ENCODE measurements around the gene ZMYND8.
"Not testable (repeated sequence)": the region's sequence is repeated elsewhere in the genome, so short reads cannot be mapped to it uniquely, and the experiment has no call there.

Gene ZMYND8

DNA sequence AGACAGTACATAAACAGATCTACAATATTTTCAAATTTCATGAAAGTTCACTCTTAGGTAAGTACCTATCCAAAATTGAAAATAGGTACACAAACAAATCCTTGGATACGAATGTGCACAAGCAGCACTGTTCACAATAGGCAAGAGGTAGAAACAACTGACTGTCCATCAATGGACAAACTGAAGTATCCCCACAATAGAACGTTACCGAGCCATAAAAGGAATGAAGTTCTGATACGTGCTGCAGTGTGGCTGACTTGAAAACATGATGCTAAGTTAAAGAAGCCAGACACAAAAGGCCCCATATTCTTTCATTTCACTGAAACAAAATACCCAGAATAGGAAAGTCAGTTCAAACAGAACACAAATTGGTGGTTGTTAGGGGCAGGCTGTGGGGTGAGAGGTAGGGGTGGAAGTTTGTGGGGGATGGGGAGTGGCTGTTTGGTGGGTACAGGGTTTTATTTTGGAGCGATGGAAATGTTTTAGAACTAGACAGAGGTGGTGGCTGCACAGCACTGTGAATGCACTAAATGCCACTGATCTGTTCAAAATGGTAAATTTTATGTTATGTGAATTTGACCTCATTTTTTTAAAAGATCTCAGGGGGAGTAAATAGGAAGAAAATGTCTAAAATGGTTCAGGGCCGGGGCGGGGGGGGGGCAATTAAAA lies 89.5 kb downstream of the ZMYND8 start:
- H2AFZ ChIP-seq (ENCODE audit: low read depth, low read length): no peak overlapping the region
- no peak overlapping the region for H3K23ac ChIP-seq (ENCODE audit: low read length in 2 of 2)
- DNase-seq: no peak
- H3K27ac ChIP-seq (ENCODE audit: low read length, poor library complexity, severe bottlenecking): no peak overlapping the region
- peaks cover 30 to 32% of the 10 kb centered on the region in 2 experiments for H3K36me3 ChIP-seq (ENCODE audit: control insufficient read depth in 1 of 2, insufficient read depth in 2 of 2, low read depth in 1 of 2, low read length in 2 of 2)
- no peak overlapping the region for H4K8ac ChIP-seq (ENCODE audit: low read length)
- no peak overlapping the region for H4K91ac ChIP-seq (ENCODE audit: low read length)
- H2AK5ac ChIP-seq (ENCODE audit: low read length, severe bottlenecking): no peak overlapping the region
- no peak overlapping the region for H3K4me2 ChIP-seq (ENCODE audit: low read length, poor library complexity, severe bottlenecking)
- no peak overlapping the region for H3K18ac ChIP-seq (ENCODE audit: low read depth in 1 of 2, low read length in 2 of 2)
- no peak overlapping the region for H3K14ac ChIP-seq (ENCODE audit: low read length in 2 of 2)
- no peaks in the 10 kb centered on the region for H3K4me1 ChIP-seq (ENCODE audit: control insufficient read depth, insufficient read depth, low read depth, low read length)
- H3K27me3 ChIP-seq (ENCODE audit: control insufficient read depth in 1 of 2, insufficient read depth in 1 of 2, low read length in 2 of 2): no peaks in the 10 kb centered on the region
- no peak overlapping the region for H3K4ac ChIP-seq (ENCODE audit: low read depth in 1 of 2, low read length in 2 of 2)
- no peak overlapping the region for H3K4me3 ChIP-seq (ENCODE audit: insufficient read depth in 1 of 2, low read depth in 1 of 2, low read length in 2 of 2)
- WGBS: 96% methylated on average over 5 of the region's 7 CpGs
- no peak overlapping the region for H2BK15ac ChIP-seq (ENCODE audit: low read depth, poor library complexity, severe bottlenecking)
- no peak overlapping the region for H2BK12ac ChIP-seq (ENCODE audit: low read length in 2 of 2)
- peaks cover 37% of the 10 kb centered on the region for H3K79me1 ChIP-seq (replicated peaks; ENCODE audit: low read length, poor library complexity, severe bottlenecking)
- no peaks in the 10 kb centered on the region for H3K9me3 ChIP-seq (ENCODE audit: control insufficient read depth, low read length)
- no peak overlapping the region for H2BK120ac ChIP-seq (ENCODE audit: low read depth, low read length)
- no peak overlapping the region for H2BK5ac ChIP-seq (ENCODE audit: low read depth, low read length, poor library complexity, severe bottlenecking)
- H3K9ac ChIP-seq (ENCODE audit: low read length): no peak overlapping the region

DNA sequence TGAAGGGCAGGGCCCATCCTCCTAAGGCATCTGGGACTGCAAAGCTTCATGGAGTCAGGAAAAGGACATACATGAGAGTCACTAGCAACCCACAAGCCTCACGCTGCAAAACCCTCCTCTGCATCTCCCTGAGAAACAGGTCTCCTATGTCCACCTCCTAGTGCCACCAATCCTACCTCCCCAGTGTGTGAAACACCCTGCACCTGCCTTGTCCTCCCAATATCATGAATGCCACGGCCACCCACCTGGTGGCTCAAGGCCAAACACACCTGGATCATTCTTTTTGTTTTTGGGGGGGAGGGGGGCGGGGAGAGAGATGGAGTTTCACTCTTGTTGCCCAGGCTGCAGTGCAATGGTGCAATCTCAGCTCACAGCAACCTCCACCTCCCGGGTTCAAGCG lies 90.5 kb downstream of the ZMYND8 start:
- H2BK12ac ChIP-seq (ENCODE audit: low read length in 2 of 2): no peak overlapping the region
- no peak overlapping the region for H2AFZ ChIP-seq (ENCODE audit: low read depth, low read length)
- no peak overlapping the region for H3K23ac ChIP-seq (ENCODE audit: low read length in 2 of 2)
- no peak overlapping the region for H3K27ac ChIP-seq (ENCODE audit: low read length, poor library complexity, severe bottlenecking)
- 97% methylated on average over 3 of the region's 5 CpGs for WGBS
- H3K79me1 ChIP-seq (replicated peaks; ENCODE audit: low read length, poor library complexity, severe bottlenecking): peaks cover 41% of the 10 kb centered on the region
- no peak overlapping the region for H2BK120ac ChIP-seq (ENCODE audit: low read depth, low read length)
- H3K27me3 ChIP-seq (ENCODE audit: control insufficient read depth in 1 of 2, insufficient read depth in 1 of 2, low read length in 2 of 2): no peaks in the 10 kb centered on the region
- H3K9ac ChIP-seq (ENCODE audit: low read length): no peak overlapping the region
- no peak overlapping the region for H4K8ac ChIP-seq (ENCODE audit: low read length)
- no peak overlapping the region for H3K14ac ChIP-seq (ENCODE audit: low read length in 2 of 2)
- no peak overlapping the region for H3K4me3 ChIP-seq (ENCODE audit: insufficient read depth in 1 of 2, low read depth in 1 of 2, low read length in 2 of 2)
- H3K18ac ChIP-seq (ENCODE audit: low read depth in 1 of 2, low read length in 2 of 2): no peak overlapping the region
- H3K36me3 ChIP-seq (ENCODE audit: control insufficient read depth in 1 of 2, insufficient read depth in 2 of 2, low read depth in 1 of 2, low read length in 2 of 2): peaks cover 34 to 36% of the 10 kb centered on the region in 2 experiments
- no peak overlapping the region for H2BK15ac ChIP-seq (ENCODE audit: low read depth, poor library complexity, severe bottlenecking)
- H3K9me3 ChIP-seq (ENCODE audit: control insufficient read depth, low read length): no peaks in the 10 kb centered on the region
- no peak overlapping the region for H3K4me2 ChIP-seq (ENCODE audit: low read length, poor library complexity, severe bottlenecking)
- H3K4me1 ChIP-seq (ENCODE audit: control insufficient read depth, insufficient read depth, low read depth, low read length): no peaks in the 10 kb centered on the region
- no peak for DNase-seq
- H2AK5ac ChIP-seq (ENCODE audit: low read length, severe bottlenecking): no peak overlapping the region
- H2BK5ac ChIP-seq (ENCODE audit: low read depth, low read length, poor library complexity, severe bottlenecking): no peak overlapping the region
- H3K4ac ChIP-seq (ENCODE audit: low read depth in 1 of 2, low read length in 2 of 2): no peak overlapping the region
- H4K91ac ChIP-seq (ENCODE audit: low read length): no peak overlapping the region

DNA sequence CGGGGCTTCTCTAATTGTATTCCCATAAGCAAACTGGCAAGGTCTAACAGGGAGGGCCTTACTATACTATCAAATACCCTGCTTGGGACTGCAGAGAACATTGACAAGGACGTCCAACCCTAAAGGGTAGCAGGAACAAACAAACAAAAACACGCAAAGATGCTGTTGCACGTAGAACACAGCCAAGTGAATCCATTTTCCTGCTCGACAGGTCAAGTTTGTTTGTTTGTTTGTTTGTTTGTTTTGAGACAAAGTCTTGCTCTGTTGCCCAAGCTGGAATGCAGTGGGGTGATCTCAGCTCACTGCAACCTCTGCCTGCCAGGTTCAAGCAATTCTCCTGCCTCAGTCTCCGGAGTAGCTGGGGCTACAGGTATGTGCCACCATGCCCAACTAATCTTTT lies 91.3 kb downstream of the ZMYND8 start:
- WGBS: 96% methylated on average over 6 of the region's 6 CpGs
- Histone ChIP-seq H2AK5ac (ENCODE audit: low read length, severe bottlenecking) (no peak overlapping the region), H3K27ac (ENCODE audit: low read length, poor library complexity, severe bottlenecking) (no peak overlapping the region)

GRCh38 chr20:47264137-47264769 lies 92.2 kb downstream of the ZMYND8 start:
- not testable (repeated sequence) for DNase-seq; H4K91ac ChIP-seq (ENCODE audit: low read length); H2AFZ ChIP-seq (ENCODE audit: low read depth, low read length); H2BK120ac ChIP-seq (ENCODE audit: low read depth, low read length); H3K14ac ChIP-seq (ENCODE audit: low read length in 2 of 2); H3K4ac ChIP-seq (ENCODE audit: low read depth in 1 of 2, low read length in 2 of 2); H3K9me3 ChIP-seq (ENCODE audit: control insufficient read depth, low read length); H3K23ac ChIP-seq (ENCODE audit: low read length in 2 of 2); H4K8ac ChIP-seq (ENCODE audit: low read length); H3K4me2 ChIP-seq (ENCODE audit: low read length, poor library complexity, severe bottlenecking); H3K27ac ChIP-seq (ENCODE audit: low read length, poor library complexity, severe bottlenecking); H3K9ac ChIP-seq (ENCODE audit: low read length); H3K27me3 ChIP-seq (ENCODE audit: control insufficient read depth in 1 of 2, insufficient read depth in 1 of 2, low read length in 2 of 2); H2BK5ac ChIP-seq (ENCODE audit: low read depth, low read length, poor library complexity, severe bottlenecking); H3K4me1 ChIP-seq (ENCODE audit: control insufficient read depth, insufficient read depth, low read depth, low read length); H3K18ac ChIP-seq (ENCODE audit: low read depth in 1 of 2, low read length in 2 of 2); H2BK12ac ChIP-seq (ENCODE audit: low read length in 2 of 2); H2BK15ac ChIP-seq (ENCODE audit: low read depth, poor library complexity, severe bottlenecking); H2AK5ac ChIP-seq (ENCODE audit: low read length, severe bottlenecking)
- WGBS: 87% methylated on average over 13 of the region's 14 CpGs
- peaks cover 44% of the 10 kb centered on the region for H3K79me1 ChIP-seq (replicated peaks; ENCODE audit: low read length, poor library complexity, severe bottlenecking)
- H3K36me3 ChIP-seq (ENCODE audit: control insufficient read depth in 1 of 2, insufficient read depth in 2 of 2, low read depth in 1 of 2, low read length in 2 of 2): peaks cover 38 to 50% of the 10 kb centered on the region in 2 experiments
- peak overlapping the region in 1 of 2 experiments; percentile 30 for H3K4me3 ChIP-seq (ENCODE audit: insufficient read depth in 1 of 2, low read depth in 1 of 2, low read length in 2 of 2)

More for the DNA sequence above, 91.3 kb downstream of the ZMYND8 start:
- no peaks in the 10 kb centered on the region for H3K27me3 ChIP-seq (ENCODE audit: control insufficient read depth in 1 of 2, insufficient read depth in 1 of 2, low read length in 2 of 2)
- H4K8ac ChIP-seq (ENCODE audit: low read length): no peak overlapping the region
- H3K4ac ChIP-seq (ENCODE audit: low read depth in 1 of 2, low read length in 2 of 2): no peak overlapping the region
- H2BK15ac ChIP-seq (ENCODE audit: low read depth, poor library complexity, severe bottlenecking): no peak overlapping the region
- no peak overlapping the region for H4K91ac ChIP-seq (ENCODE audit: low read length)
- no peaks in the 10 kb centered on the region for H3K9me3 ChIP-seq (ENCODE audit: control insufficient read depth, low read length)
- no peak overlapping the region for H3K14ac ChIP-seq (ENCODE audit: low read length in 2 of 2)
- no peak overlapping the region for H2AFZ ChIP-seq (ENCODE audit: low read depth, low read length)
- H3K4me2 ChIP-seq (ENCODE audit: low read length, poor library complexity, severe bottlenecking): no peak overlapping the region
- H2BK12ac ChIP-seq (ENCODE audit: low read length in 2 of 2): no peak overlapping the region
- no peak overlapping the region for H2BK120ac ChIP-seq (ENCODE audit: low read depth, low read length)
- H3K79me1 ChIP-seq (replicated peaks; ENCODE audit: low read length, poor library complexity, severe bottlenecking): peaks cover 41% of the 10 kb centered on the region
- no peak overlapping the region for H2BK5ac ChIP-seq (ENCODE audit: low read depth, low read length, poor library complexity, severe bottlenecking)
- peaks cover 36 to 40% of the 10 kb centered on the region in 2 experiments for H3K36me3 ChIP-seq (ENCODE audit: control insufficient read depth in 1 of 2, insufficient read depth in 2 of 2, low read depth in 1 of 2, low read length in 2 of 2)
- H3K4me3 ChIP-seq (ENCODE audit: insufficient read depth in 1 of 2, low read depth in 1 of 2, low read length in 2 of 2): no peak overlapping the region
- H3K23ac ChIP-seq (ENCODE audit: low read length in 2 of 2): no peak overlapping the region
- H3K9ac ChIP-seq (ENCODE audit: low read length): no peak overlapping the region
- H3K4me1 ChIP-seq (ENCODE audit: control insufficient read depth, insufficient read depth, low read depth, low read length): no peaks in the 10 kb centered on the region
- no peak overlapping the region for H3K18ac ChIP-seq (ENCODE audit: low read depth in 1 of 2, low read length in 2 of 2)
- DNase-seq: no peak

Measured in mesenchymal stem cell (in vitro differentiated cells and primary cell).